Measurements from ENCODE around the gene CCDC184. TPM values are rescaled to one million over a fixed set of nuclear protein-coding genes. Genes with fewer than 3 reads are reported as not detected.

The CCDC184 gene
- total RNA-seq, 1 donor, result 0.63 TPM

DNA sequence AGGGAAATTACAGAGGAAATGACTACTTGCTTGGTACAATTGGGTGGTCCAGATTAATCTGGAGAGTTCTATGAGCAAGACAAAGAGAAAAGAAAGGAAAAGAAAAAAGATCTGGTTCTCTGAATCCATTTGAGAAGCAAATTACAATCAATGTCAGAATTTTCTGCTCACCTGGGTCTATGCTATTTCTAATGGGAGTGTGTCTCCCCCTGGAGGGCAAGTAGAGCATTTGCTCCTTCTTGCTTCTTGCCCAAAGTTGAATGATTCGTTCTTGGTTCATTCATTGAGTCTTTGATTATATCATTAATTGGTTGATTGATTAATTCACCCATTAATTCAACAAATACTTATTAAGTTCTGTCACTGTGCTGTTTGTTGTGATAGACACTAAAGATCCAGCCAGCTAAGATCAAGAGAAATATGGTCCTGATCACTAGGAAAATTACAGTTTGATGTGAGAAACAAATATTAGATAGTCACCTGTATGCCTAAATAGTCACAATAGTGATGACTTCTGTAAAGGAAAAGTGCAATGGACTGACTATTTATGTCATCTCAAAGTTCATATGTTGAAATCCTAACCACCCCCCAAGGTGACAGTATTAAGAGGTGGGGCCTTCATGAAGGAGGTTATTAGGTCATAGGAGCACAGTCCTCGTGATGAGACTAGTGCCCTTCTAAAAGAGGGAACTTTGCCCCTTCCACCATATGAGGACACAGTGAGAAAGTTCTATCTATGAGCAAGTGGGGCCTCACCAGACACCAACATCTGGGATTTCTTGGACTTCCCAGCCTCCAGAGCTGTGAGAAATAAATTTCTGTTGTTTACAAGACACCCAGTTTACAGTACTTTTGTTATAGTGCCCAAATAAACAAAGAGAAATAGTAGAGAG, 18.1 kb upstream of the CCDC184 start:
- H3K27me3 ChIP-seq (ENCODE audit: insufficient read depth, low read length), result peaks cover 12% of the 10 kb centered on the region
- H3K4me1 ChIP-seq (ENCODE audit: insufficient read depth, low read length), result no peaks in the 10 kb centered on the region
- H3K4me3 ChIP-seq (ENCODE audit: low read length), result no peak overlapping the region
- no peaks in the 10 kb centered on the region for H3K9me3 ChIP-seq (ENCODE audit: low read depth, low read length)

DNA sequence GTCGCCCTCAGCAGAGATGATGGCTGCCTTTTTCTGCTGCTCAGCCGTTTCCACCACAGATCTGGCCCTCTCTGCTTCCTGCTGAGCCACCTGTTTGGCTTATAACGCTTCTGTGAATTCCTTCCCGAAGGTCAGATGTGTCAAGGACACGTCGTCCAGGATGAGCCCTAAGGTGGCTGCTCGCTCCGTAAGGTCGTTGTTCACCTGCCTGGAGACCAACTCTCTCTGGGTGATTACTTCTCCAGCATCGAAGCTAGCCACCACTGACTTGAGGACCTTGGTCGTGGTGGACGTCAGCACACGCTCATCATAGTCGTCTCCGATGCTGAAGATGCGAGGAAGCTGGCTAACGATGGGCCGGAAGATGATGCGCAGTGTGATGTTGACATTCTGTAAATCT, 14.4 kb upstream of the CCDC184 start:
- Histone ChIP-seq H3K4me3 (ENCODE audit: low read length) (no peak overlapping the region), H3K9me3 (ENCODE audit: low read depth, low read length) (no peaks in the 10 kb centered on the region), H3K4me1 (ENCODE audit: insufficient read depth, low read length) (no peaks in the 10 kb centered on the region), H3K27me3 (ENCODE audit: insufficient read depth, low read length) (peaks cover 9% of the 10 kb centered on the region)

DNA sequence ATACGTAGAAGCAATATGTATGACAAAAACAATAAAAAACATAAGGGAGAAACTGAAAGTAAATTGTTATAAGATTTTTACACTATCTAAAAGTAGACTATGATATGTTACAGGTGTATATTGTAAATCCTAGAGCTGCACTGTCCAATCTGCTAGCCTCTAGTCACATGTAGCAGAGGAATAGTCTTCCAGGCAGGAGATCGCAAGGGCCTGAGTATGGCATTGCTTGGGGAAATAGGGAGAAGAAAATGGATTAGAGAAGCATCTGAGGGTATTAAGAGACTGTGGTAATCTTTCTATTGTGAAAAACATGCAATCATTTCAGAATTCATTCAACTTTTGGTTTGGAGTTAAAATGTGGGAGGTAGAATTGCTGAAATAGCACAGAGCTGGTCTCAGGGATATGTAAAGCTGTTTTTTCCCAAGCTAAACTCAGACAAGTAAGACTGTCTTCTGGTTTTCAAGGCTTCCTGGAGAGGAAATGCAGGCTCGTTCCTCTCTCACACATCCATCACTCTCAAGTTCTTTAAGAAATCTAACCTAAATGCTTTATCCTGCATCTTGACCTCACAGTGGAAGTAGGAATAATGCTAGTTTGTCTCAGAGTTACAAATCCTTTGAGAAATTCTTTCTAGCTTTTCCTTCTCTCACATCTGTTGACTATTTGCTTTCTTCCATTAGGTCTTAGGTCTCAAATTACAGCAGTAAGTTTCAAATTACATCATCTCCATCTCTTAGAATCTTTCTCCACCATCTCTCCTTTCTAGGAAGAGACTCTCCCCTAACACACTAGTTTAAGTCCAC, 7.6 kb upstream of the CCDC184 start:
- H3K9me3 ChIP-seq (ENCODE audit: low read depth, low read length), result no peaks in the 10 kb centered on the region
- H3K27me3 ChIP-seq (ENCODE audit: insufficient read depth, low read length), result peaks cover 23% of the 10 kb centered on the region
- no peaks in the 10 kb centered on the region for H3K4me1 ChIP-seq (ENCODE audit: insufficient read depth, low read length)
- no peak overlapping the region for H3K4me3 ChIP-seq (ENCODE audit: low read length)

DNA sequence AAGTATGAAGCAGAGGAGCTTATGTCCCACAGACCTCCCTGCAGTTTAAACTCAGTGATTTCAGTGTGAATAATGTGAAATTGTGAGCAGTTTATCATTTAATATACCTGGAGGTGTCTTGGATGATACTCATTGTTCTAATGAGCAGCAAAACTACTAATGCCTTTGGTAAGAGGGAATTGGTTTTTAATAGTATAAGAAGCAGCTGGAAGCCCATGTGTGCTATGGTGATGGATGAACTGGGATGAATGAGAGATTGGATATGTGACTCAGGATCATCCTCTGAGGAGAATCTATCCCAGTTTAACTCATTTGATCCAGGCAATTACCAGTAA, 7.1 kb upstream of the CCDC184 start:
- no peaks in the 10 kb centered on the region for H3K4me1 ChIP-seq (ENCODE audit: insufficient read depth, low read length)
- H3K9me3 ChIP-seq (ENCODE audit: low read depth, low read length), result no peaks in the 10 kb centered on the region
- H3K27me3 ChIP-seq (ENCODE audit: insufficient read depth, low read length), result peaks cover 27% of the 10 kb centered on the region
- H3K4me3 ChIP-seq (ENCODE audit: low read length), result no peak overlapping the region

DNA sequence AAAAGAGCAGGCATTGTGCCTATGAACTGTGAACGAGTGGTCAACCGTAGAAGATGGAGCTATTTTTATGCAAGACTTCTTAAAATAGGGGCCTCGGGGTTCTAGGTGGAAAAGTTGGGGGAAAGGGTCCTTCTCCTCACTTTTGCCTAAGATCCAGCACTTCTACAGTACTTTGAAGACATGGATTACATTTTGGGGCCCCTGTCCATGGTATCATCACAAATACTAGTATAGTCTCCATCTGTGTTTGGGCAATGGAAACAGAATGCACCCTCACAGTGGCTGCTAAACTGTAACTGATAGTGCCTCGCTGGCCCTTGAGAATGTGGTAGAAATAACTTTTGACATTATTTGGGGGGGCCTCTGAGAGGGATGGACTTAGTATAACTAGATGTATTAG, 5.5 kb upstream of the CCDC184 start:
- peaks cover 8% of the 10 kb centered on the region for H3K4me1 ChIP-seq (ENCODE audit: insufficient read depth, low read length)
- H3K9me3 ChIP-seq (ENCODE audit: low read depth, low read length), result no peaks in the 10 kb centered on the region
- H3K27me3 ChIP-seq (ENCODE audit: insufficient read depth, low read length), result peaks cover 37% of the 10 kb centered on the region
- no peak overlapping the region for H3K4me3 ChIP-seq (ENCODE audit: low read length)

DNA sequence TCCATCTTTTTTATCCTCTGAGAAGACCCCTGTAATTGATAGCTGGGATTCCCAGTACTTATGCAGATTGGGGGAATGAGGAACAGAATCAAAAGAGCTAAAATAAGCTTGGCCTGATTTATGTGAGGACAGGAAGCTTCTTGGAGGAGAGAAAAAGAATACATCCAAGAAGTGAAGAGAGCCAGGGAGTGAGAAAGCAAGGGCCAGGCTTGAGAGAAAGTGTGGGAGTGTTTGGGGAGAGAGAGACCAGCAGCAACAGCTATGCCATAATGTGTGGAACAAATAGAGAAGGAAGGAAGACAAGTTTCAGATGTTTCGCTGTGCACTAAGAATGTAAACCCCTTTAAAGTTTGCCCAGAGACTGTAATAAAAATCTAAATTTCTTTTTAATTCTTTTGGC, 4.0 kb upstream of the CCDC184 start:
- Histone ChIP-seq H3K9me3 (ENCODE audit: low read depth, low read length) (no peaks in the 10 kb centered on the region), H3K4me3 (ENCODE audit: low read length) (no peak overlapping the region), H3K4me1 (ENCODE audit: insufficient read depth, low read length) (peaks cover 15% of the 10 kb centered on the region), H3K27me3 (ENCODE audit: insufficient read depth, low read length) (peaks cover 45% of the 10 kb centered on the region)

DNA sequence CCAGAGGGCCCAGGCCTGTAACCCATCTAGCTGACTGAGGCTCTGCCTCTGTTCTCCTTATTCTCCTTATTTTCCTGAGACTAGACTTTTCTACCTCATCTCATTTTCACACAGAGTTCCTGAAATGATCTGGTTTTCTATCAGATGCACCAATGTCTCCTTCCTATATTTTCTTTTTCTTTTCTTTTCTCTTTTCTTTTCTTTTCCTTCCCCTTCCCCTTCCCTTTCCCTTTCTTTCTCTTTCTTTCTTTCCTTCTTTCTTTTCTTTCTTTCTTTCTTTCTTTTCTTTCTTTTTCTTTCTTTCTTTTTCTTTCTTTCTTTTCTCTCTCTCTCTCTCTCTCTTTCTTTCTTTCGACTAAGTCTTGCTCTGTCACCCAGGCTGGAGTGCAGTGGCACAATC, 3.0 kb upstream of the CCDC184 start:
- H3K9me3 ChIP-seq (ENCODE audit: low read depth, low read length), result no peaks in the 10 kb centered on the region
- H3K27me3 ChIP-seq (ENCODE audit: insufficient read depth, low read length), result peaks cover 55% of the 10 kb centered on the region
- no peak overlapping the region for H3K4me3 ChIP-seq (ENCODE audit: low read length)
- peaks cover 18% of the 10 kb centered on the region for H3K4me1 ChIP-seq (ENCODE audit: insufficient read depth, low read length)

DNA sequence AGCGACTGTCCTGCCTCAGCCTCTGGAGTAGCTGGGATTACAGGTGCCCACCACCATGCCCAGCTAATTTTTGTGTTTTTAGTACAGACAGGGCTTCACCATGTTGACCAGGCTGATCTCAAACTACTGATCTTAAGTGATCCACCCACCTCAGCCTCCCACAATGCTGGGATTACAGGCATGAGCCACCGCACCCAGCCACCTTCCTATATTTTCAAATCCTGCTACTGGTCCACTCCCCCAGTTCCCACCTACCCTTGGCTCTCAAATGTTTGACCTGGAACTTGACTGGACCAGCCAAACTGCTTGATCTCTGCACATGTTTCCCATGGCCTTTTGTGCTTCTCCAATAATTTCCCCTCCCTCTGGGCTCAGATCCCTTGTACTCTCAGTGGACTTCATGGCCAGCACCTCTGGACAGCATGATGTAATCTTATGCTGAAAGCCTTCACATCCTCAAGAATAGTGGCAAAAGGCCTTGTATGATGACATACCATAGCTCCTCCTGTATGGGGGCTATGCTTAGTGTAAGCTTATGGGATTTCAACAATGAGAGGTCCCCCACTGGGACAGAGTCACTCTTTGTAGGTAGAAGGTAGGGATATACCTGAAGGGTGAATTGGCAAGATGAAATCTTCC, 2.5 kb upstream of the CCDC184 start:
- H3K27me3 ChIP-seq (ENCODE audit: insufficient read depth, low read length), result peaks cover 61% of the 10 kb centered on the region
- no peak overlapping the region for H3K4me3 ChIP-seq (ENCODE audit: low read length)
- H3K4me1 ChIP-seq (ENCODE audit: insufficient read depth, low read length), result peaks cover 18% of the 10 kb centered on the region
- H3K9me3 ChIP-seq (ENCODE audit: low read depth, low read length), result no peaks in the 10 kb centered on the region

DNA sequence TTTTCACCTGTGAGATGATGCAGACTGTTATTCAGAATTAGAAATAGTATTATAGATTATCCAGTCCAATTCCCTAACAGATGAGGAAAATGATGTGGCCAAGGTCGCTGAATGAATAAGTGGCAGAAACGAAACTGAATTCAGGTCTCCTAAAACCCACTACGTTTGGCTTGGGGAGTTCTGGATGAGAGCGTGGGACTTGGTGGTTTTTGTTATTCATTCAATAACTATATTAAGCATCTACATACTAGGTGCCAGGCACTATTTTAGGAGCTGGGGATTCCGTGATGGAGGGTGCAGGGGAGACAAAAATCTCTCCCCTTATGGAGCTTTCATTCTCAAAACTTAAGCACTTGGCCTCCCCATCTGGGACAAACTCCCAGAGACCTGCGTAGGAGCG, 813 bp upstream of the CCDC184 start:
- H3K4me3 ChIP-seq (ENCODE audit: low read length), result peak overlapping the region; percentile 70
- peaks cover 18% of the 10 kb centered on the region for H3K4me1 ChIP-seq (ENCODE audit: insufficient read depth, low read length)
- peaks cover 57% of the 10 kb centered on the region for H3K27me3 ChIP-seq (ENCODE audit: insufficient read depth, low read length)
- H3K9me3 ChIP-seq (ENCODE audit: low read depth, low read length), result no peaks in the 10 kb centered on the region

DNA sequence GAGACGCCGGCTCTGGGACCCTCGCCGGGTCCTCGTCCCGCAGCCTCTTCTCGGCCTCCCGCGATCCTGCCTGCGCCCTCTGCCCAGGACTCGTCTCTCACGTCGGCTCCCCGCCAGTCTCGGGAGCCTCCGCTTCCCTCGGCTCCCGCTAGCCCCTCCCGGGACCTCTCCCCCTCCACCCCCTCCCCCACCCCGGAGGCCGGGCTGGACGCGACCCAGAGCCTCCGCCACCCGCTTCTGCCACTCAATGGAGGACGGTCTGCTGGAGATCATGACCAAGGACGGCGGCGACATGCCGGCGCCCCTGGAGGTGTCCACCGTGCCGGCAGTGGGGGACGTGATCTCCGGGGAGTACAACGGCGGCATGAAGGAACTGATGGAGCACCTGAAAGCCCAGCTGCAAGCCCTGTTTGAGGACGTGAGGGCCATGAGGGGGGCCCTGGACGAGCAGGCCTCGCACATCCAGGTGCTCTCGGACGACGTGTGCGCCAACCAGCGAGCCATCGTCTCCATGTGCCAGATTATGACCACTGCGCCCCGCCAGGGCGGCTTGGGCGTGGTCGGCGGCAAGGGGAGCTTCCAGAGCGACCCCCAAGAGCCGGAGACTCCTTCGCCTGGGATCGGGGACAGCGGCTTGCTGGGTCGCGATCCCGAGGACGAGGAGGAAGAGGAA, 568 bp downstream of the CCDC184 start:
- H3K4me1 ChIP-seq (ENCODE audit: insufficient read depth, low read length), result peaks cover 18% of the 10 kb centered on the region
- peak overlapping the region; percentile 70 for H3K4me3 ChIP-seq (ENCODE audit: low read length)
- no peaks in the 10 kb centered on the region for H3K9me3 ChIP-seq (ENCODE audit: low read depth, low read length)
- H3K27me3 ChIP-seq (ENCODE audit: insufficient read depth, low read length), result peaks cover 44% of the 10 kb centered on the region

DNA sequence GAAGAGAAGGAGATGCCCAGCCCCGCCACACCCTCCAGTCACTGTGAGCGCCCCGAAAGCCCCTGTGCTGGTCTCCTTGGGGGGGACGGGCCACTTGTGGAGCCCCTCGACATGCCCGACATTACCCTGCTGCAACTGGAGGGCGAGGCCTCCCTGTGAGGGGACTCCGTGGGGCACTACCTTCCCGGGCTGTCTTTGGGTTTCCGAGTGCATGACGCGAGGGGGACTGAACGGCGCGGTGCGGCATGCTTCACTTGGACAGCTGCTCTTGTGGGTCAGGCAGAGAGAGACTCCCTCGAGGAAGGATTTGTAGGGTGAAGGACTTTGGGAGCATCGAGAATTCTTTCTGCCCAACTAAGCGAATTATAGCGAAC, 1.1 kb downstream of the CCDC184 start:
- Histone ChIP-seq H3K4me1 (ENCODE audit: insufficient read depth, low read length) (peaks cover 18% of the 10 kb centered on the region), H3K27me3 (ENCODE audit: insufficient read depth, low read length) (peaks cover 44% of the 10 kb centered on the region), H3K4me3 (ENCODE audit: low read length) (no peak overlapping the region), H3K9me3 (ENCODE audit: low read depth, low read length) (no peaks in the 10 kb centered on the region)

DNA sequence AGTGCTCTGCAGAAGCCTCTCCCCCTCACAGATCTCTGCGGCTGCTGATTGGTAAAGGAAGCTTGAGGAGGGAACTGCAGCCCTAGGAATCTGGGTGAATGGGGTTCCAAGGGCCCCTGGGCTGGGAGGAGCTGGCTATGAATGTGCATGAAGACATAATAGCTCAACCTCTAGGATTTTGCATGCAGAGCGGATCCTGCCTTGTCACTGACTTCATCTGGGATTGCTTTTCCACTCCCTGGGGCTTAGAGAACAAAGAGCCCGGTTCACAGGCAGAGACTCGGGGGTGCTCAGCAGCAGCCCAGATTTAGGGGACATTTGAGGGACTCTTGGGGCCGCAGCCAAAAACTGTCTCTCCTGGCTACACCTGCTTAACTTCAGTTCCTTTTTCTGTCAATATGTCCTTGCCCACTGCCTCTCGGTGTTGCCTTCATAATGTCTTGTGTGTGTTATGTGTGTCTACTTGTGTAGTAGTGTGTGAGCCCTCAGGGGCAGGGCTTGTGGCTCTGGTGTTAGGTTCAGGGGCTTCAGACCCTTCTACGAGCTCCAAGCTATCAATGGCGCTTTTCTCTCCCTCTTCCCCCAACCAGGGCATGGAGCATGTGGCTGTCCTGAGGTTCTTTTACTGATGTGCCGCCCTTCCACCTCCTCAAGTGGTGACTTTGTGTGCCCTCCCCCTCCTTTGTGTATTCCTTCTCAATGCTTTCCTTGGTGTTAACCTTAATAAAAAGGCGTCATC, 1.9 kb downstream of the CCDC184 start:
- no peak overlapping the region for H3K4me3 ChIP-seq (ENCODE audit: low read length)
- H3K4me1 ChIP-seq (ENCODE audit: insufficient read depth, low read length), result peaks cover 18% of the 10 kb centered on the region
- peaks cover 46% of the 10 kb centered on the region for H3K27me3 ChIP-seq (ENCODE audit: insufficient read depth, low read length)
- no peaks in the 10 kb centered on the region for H3K9me3 ChIP-seq (ENCODE audit: low read depth, low read length)

DNA sequence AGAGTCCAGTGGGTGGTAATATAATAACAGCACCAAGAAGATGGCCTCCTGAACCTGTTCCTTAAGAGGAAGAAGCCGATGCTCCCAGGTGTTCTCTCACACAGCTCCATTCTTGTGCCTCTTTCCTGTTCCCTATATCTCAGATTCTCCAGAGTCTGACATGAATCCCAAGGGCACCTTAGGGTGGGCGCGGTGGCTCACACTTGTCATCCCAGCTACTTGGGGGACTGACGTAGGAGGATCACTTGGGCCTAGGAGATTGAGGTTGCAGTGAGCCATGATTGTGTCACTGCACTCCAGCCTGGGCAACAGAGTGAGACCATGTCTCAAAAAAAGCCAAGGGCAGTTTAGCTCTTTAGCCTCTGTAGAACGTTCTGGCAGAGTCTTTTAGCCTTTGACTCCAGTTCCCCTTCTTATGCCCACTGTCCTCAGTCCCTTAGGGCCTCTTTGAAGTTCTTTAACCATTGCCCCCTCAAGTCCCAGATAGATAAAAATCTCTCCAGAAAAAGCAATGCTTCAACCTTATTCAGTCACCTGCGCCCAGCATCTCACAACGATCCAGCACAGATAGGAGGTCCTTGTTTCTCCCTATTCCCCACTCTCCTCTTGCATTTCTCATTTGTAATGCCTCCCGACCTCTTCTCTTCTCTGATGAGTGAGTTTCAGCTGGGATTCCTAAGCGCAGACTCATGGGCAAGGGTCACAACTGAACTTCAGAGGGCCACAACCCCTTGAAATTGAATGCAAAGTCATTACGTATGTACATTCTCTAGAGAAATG, 4.7 kb downstream of the CCDC184 start:
- H3K9me3 ChIP-seq (ENCODE audit: low read depth, low read length), result no peaks in the 10 kb centered on the region
- peaks cover 34% of the 10 kb centered on the region for H3K27me3 ChIP-seq (ENCODE audit: insufficient read depth, low read length)

More for the DNA sequence above, 4.7 kb downstream of the CCDC184 start:
- Histone ChIP-seq H3K4me1 (ENCODE audit: insufficient read depth, low read length) (peaks cover 9% of the 10 kb centered on the region), H3K4me3 (ENCODE audit: low read length) (no peak overlapping the region)

Measured in mononuclear cell (primary cell).